GM12872 (cell line): ENCODE measurements around the gene OSGIN1.

Experiments used
- TF ChIP-seq, protein P1 (sequence below): IDR thresholded peaks from 3 replicates; pipeline ENCODE4 v1.5.1; 2011; ENCODE audit warnings: low read depth, mild to moderate bottlenecking, low read length, moderate library complexity; ENCODE audit not compliant: insufficient read depth

OSGIN1 gene

GRCh38 chr16:83935005-83935857, 17.8 kb upstream of the OSGIN1 start:
- TF ChIP-seq, protein P1, sequence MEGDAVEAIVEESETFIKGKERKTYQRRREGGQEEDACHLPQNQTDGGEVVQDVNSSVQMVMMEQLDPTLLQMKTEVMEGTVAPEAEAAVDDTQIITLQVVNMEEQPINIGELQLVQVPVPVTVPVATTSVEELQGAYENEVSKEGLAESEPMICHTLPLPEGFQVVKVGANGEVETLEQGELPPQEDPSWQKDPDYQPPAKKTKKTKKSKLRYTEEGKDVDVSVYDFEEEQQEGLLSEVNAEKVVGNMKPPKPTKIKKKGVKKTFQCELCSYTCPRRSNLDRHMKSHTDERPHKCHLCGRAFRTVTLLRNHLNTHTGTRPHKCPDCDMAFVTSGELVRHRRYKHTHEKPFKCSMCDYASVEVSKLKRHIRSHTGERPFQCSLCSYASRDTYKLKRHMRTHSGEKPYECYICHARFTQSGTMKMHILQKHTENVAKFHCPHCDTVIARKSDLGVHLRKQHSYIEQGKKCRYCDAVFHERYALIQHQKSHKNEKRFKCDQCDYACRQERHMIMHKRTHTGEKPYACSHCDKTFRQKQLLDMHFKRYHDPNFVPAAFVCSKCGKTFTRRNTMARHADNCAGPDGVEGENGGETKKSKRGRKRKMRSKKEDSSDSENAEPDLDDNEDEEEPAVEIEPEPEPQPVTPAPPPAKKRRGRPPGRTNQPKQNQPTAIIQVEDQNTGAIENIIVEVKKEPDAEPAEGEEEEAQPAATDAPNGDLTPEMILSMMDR, result no peak

- TF ChIP-seq, protein P1, result no peak
These were observed 17.2 kb upstream of the OSGIN1 start for GRCh38 chr16:83935858-83936255.

DNA sequence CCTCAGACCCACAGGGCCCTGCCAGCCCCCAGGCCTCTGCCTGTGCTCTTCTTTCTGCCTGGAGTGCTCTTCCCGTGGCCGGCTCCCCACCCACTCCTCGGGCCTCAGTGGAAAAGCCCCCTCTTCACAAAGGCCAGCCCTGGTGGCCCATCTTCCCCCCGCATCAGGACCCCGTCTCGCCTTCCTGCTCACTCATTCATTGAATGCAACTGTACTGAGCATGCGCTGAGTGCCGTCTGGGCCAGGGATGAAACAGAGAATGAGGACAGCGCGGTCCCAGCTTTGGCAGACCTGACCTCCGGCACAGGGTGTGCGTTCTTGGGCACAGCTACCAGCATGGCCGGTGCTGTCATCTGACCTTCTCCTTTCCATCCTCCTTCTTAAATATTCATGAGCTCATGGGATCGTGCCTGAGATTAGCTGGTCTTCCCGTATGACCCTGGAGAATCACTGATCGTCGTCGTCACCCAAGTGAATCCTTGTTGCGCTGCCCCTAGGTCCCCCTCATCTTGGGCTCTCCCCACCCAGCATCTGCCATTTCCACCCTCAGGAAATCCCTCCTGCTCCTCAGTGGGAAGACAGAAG, 16.4 kb upstream of the OSGIN1 start:
- TF ChIP-seq, protein P1, result no peak

GRCh38 chr16:83937267-83937666, 15.8 kb upstream of the OSGIN1 start:
- TF ChIP-seq, protein P1, result no peak

DNA sequence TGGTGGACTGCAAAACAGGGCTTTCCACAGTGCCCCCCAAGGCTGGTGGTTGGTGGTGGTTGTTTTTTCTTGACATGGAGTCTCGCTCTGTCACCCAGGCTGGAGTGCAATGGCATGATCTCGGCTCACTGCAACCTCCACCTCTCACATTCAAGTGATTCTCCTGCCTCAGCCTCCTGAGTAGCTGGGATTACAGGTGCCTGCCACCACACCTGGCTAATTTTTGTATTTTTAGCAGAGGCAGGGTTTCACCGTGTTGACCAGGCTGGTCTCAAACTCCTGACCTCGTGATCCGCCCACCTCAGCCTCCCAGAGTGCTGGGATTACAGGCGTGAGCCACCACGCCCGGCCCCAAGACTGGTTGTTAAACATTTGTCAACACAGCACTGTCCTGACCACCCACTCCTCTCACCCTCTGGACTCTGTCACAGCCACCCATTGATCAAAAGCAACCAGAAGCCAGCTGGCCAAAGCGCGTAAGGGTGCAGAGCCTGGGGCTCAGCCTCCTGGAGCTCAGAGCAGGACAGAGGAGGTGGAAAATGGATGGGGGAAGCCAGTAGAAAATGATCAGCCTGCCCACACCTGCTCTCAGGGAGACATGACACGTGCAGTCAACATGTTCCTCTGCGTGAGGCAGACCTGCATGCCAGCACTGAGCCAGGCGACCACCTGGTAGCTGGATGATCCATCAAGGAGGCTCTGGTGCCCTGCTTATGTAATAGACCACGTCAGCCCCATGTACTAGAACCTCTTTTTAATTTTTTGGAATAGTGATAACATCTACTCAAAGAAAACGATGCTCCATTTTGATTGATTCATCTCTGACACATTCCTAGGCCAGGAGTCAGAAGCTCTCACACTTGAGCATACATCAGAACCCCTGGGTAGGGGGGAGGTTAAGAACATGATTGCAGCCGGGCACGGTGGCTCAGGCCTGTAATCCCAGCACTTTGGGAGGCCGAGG, 14.8 kb upstream of the OSGIN1 start:
- TF ChIP-seq, protein P1, result no peak

DNA sequence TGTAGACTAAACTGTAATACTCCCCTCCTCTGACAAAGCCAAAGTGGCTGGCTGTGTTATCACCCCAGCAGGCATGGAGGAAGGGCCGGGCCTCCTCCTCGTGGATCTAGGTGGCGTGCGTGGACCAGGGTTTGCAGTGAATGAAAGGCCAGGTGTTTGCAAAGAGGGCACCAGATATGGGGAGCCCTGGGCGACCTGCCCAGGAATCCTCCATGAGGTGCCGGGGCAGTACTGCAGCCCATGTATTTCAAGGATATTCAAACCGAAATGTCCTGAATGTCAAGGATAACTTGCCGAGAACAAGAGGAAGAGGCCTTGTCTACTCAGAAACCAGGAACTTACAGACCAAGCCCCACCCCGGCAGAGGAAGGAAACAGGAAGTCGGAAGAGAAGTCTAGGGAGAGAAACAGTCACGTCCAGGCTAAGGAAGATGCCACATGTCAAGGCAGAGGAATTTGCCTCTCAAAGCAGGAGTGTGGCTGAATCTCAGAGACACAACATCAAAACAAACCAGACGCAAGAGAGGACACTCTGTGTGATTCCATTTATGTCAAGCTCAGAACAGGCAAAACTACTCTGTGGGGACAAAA, 13.7 kb upstream of the OSGIN1 start:
- TF ChIP-seq, protein P1, result no peak

DNA sequence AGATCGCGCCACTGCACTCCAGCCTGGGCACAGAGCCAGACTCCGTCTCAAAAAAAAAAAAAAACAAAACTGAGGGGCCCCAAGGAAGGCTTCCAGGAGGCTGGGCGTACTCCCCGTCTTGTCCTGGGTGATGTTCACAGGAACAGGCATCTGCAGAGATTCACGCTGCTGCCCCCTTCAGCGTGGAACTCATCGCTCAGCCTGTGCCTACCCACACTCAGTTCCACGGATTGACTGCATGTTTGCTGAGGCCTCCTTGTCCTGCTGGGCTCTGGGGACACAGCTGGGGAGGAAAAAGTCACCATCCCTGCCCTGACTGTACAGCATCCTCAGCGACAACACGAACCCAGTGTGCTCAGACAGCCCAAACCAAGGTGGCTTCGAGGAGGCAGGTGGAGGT, 12.9 kb upstream of the OSGIN1 start:
- TF ChIP-seq, protein P1, result no peak
